ENCODE results near the gene CCR6. TPM values are rescaled to one million over a fixed set of nuclear protein-coding genes. Genes with fewer than 3 reads are reported as not detected.

The CCR6 gene
- total RNA-seq, 1 experiment from 2014 or later = not detected

DNA sequence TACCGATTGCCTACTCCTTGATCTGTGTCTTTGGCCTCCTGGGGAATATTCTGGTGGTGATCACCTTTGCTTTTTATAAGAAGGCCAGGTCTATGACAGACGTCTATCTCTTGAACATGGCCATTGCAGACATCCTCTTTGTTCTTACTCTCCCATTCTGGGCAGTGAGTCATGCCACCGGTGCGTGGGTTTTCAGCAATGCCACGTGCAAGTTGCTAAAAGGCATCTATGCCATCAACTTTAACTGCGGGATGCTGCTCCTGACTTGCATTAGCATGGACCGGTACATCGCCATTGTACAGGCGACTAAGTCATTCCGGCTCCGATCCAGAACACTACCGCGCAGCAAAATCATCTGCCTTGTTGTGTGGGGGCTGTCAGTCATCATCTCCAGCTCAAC lies 13.5 kb downstream of the CCR6 start:
- H3K4me1 ChIP-seq = no peaks in the 10 kb centered on the region
- TF ChIP-seq, protein P1, sequence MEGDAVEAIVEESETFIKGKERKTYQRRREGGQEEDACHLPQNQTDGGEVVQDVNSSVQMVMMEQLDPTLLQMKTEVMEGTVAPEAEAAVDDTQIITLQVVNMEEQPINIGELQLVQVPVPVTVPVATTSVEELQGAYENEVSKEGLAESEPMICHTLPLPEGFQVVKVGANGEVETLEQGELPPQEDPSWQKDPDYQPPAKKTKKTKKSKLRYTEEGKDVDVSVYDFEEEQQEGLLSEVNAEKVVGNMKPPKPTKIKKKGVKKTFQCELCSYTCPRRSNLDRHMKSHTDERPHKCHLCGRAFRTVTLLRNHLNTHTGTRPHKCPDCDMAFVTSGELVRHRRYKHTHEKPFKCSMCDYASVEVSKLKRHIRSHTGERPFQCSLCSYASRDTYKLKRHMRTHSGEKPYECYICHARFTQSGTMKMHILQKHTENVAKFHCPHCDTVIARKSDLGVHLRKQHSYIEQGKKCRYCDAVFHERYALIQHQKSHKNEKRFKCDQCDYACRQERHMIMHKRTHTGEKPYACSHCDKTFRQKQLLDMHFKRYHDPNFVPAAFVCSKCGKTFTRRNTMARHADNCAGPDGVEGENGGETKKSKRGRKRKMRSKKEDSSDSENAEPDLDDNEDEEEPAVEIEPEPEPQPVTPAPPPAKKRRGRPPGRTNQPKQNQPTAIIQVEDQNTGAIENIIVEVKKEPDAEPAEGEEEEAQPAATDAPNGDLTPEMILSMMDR (IDR thresholded peaks at IDR 0.05; ENCODE audit: insufficient read depth in 1 of 2, low read depth in 1 of 2, low read length in 1 of 2, severe bottlenecking in 1 of 2, unreplicated experiment in 1 of 2) = no peak
- H3K27me3 ChIP-seq (replicated peaks; ENCODE audit: control insufficient read depth, insufficient read depth, low read length) = no peaks in the 10 kb centered on the region
- no peaks in the 10 kb centered on the region for H3K9me3 ChIP-seq
- intact Hi-C loops (cut with micrococcal nuclease; ENCODE audit: unreplicated experiment) = no loop called here
- ChIA-PET POLR2A (no interaction called here), CTCF (no interaction called here)
- Mint-ChIP-seq H3K27ac (ENCODE audit: unreplicated experiment) (no peak overlapping the region), H3K36me3 (ENCODE audit: insufficient read depth, unreplicated experiment) (no peaks in the 10 kb centered on the region), H3K9me3 (ENCODE audit: unreplicated experiment) (no peaks in the 10 kb centered on the region), H3K27me3 (ENCODE audit: insufficient read depth, unreplicated experiment) (no peaks in the 10 kb centered on the region), H3K4me3 (ENCODE audit: unreplicated experiment) (no peak overlapping the region), H3K4me1 (ENCODE audit: low read depth, unreplicated experiment) (peaks cover 9% of the 10 kb centered on the region)
- no TSS peak for BruUV-seq (replicated peaks)
- no peak for DNase-seq
- H3K4me3 ChIP-seq (ENCODE audit: low read depth, low read length) = no peak overlapping the region
- no peaks in the 10 kb centered on the region for H3K36me3 ChIP-seq (ENCODE audit: control insufficient read depth, insufficient read depth, low read length)

- no peak overlapping the region for H3K27ac Mint-ChIP-seq (ENCODE audit: unreplicated experiment)
- Histone ChIP-seq H3K4me3 (ENCODE audit: low read depth, low read length) (no peak overlapping the region), H3K4me1 (no peaks in the 10 kb centered on the region), H3K9me3 (no peaks in the 10 kb centered on the region), H3K36me3 (ENCODE audit: control insufficient read depth, insufficient read depth, low read length) (no peaks in the 10 kb centered on the region), H3K27me3 (replicated peaks; ENCODE audit: control insufficient read depth, insufficient read depth, low read length) (no peaks in the 10 kb centered on the region)
- ChIA-PET CTCF (interaction anchor here (1.0 kb wide), 1 partner anchor 362 kb away, joined by 3 read pairs; no protein-coding TSS in a partner anchor), POLR2A (no interaction called here)
- no TSS peak for BruUV-seq (replicated peaks)
- TF ChIP-seq, protein P1 (IDR thresholded peaks at IDR 0.05; ENCODE audit: insufficient read depth in 1 of 2, low read depth in 1 of 2, low read length in 1 of 2, severe bottlenecking in 1 of 2, unreplicated experiment in 1 of 2) = no peak
- no peaks in the 10 kb centered on the region for H3K27me3 Mint-ChIP-seq (ENCODE audit: insufficient read depth, unreplicated experiment)
- no peak overlapping the region for H3K4me3 Mint-ChIP-seq (ENCODE audit: unreplicated experiment)
- H3K4me1 Mint-ChIP-seq (ENCODE audit: low read depth, unreplicated experiment) = peaks cover 9% of the 10 kb centered on the region
- intact Hi-C loops (cut with micrococcal nuclease; ENCODE audit: unreplicated experiment) = no loop called here
- DNase-seq = no peak
- no peaks in the 10 kb centered on the region for H3K9me3 Mint-ChIP-seq (ENCODE audit: unreplicated experiment)
- no peaks in the 10 kb centered on the region for H3K36me3 Mint-ChIP-seq (ENCODE audit: insufficient read depth, unreplicated experiment)
Observed at GRCh38 chr6:167137081-167137480, 14.2 kb downstream of the CCR6 start.

GRCh38 chr6:167137881-167138280 lies 15.0 kb downstream of the CCR6 start:
- Mint-ChIP-seq H3K4me1 (ENCODE audit: low read depth, unreplicated experiment) (peaks cover 9% of the 10 kb centered on the region), H3K4me3 (ENCODE audit: unreplicated experiment) (no peak overlapping the region), H3K27me3 (ENCODE audit: insufficient read depth, unreplicated experiment) (no peaks in the 10 kb centered on the region), H3K27ac (ENCODE audit: unreplicated experiment) (no peak overlapping the region), H3K36me3 (ENCODE audit: insufficient read depth, unreplicated experiment) (no peaks in the 10 kb centered on the region), H3K9me3 (ENCODE audit: unreplicated experiment) (no peaks in the 10 kb centered on the region)
- Histone ChIP-seq H3K4me1 (no peaks in the 10 kb centered on the region), H3K36me3 (ENCODE audit: control insufficient read depth, insufficient read depth, low read length) (no peaks in the 10 kb centered on the region), H3K27me3 (replicated peaks; ENCODE audit: control insufficient read depth, insufficient read depth, low read length) (no peaks in the 10 kb centered on the region), H3K9me3 (no peaks in the 10 kb centered on the region), H3K4me3 (ENCODE audit: low read depth, low read length) (no peak overlapping the region)
- BruUV-seq (replicated peaks) = no TSS peak
- no peak for DNase-seq
- intact Hi-C loops (cut with micrococcal nuclease; ENCODE audit: unreplicated experiment) = no loop called here
- ChIA-PET CTCF (interaction anchor here (0.9 to 1.0 kb wide), 2 partner anchors 10 to 363 kb away, joined by 3 read pairs; no protein-coding TSS in a partner anchor), POLR2A (no interaction called here)
- TF ChIP-seq, protein P1 (IDR thresholded peaks at IDR 0.05; ENCODE audit: insufficient read depth in 1 of 2, low read depth in 1 of 2, low read length in 1 of 2, severe bottlenecking in 1 of 2, unreplicated experiment in 1 of 2) = no peak

Data from Caco-2 (cell line).